ENCODE results near the gene DSCAM.

The DSCAM gene

DNA sequence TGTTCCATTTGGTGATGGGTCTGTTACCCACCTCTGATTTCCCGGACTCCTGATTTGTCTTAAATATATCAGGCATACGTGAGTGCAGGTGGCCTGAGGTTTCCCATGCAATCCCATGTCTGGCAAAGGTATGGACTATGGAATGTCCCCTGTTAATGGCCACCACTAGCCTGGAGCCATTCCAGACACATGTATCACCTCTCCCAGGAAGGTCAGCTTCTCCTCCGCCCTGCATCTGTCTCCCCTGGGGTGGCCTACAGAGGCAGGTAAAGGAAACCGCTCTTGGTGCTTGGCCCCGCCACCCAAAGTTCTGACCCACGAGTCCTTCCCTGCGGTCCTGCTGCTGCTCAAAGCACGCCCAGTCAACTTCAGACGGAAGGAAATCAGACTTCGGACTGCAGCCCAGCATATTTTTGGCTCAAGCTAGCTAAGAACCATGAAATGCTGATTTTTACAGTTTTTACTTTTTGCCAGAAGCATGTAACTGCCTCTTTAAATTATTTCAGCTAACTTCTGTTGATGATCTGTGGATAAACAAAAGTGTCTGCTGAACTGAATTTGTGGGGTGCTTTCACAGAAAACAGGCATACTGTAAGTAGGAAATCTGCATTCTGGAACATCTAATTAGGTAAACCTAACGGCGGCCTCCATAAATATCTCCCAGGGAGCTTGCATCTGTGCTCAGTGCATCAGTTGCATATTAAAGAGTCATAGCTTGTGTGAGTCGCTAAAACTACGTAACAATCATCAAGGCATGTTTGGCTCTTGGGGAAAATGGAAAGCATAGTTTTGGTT lies 873.8 kb downstream of the DSCAM start:
- Histone ChIP-seq H3K4me3 (ENCODE audit: low read depth, low read length) (no peak overlapping the region), H3K9me3 (ENCODE audit: control insufficient read depth, insufficient read depth, low read length) (no peaks in the 10 kb centered on the region), H3K27me3 (ENCODE audit: control insufficient read depth, insufficient read depth, low read length) (no peaks in the 10 kb centered on the region), H3K4me1 (ENCODE audit: control insufficient read depth, insufficient read depth, low read length) (no peaks in the 10 kb centered on the region), H3K36me3 (ENCODE audit: control insufficient read depth, insufficient read depth, low read length) (no peaks in the 10 kb centered on the region), H3K9ac (ENCODE audit: low read depth, low read length) (no peak overlapping the region)

DNA sequence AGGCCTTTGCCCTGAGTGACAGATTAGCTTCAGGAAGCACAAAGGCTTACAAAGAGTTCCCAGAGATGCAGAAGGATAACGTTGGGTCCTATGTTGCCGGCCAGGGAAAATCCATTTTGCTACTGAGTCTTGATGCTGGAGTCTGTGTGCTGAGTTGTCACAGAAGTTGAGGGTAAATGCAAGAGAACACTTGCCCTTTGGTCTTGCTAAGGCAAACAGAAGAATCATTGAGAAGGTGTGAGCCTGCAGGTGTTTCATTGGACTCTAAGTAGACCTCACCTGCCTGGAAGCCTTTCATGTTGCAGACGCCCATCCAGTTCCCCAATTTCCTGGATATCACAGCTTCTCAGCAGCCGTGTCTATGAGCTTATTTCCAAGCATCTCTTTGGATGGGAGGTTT lies 874.5 kb downstream of the DSCAM start:
- H3K36me3 ChIP-seq (ENCODE audit: control insufficient read depth, insufficient read depth, low read length) = no peaks in the 10 kb centered on the region
- H3K9ac ChIP-seq (ENCODE audit: low read depth, low read length) = no peak overlapping the region
- H3K27me3 ChIP-seq (ENCODE audit: control insufficient read depth, insufficient read depth, low read length) = no peaks in the 10 kb centered on the region
- H3K4me1 ChIP-seq (ENCODE audit: control insufficient read depth, insufficient read depth, low read length) = no peaks in the 10 kb centered on the region
- H3K9me3 ChIP-seq (ENCODE audit: control insufficient read depth, insufficient read depth, low read length) = no peaks in the 10 kb centered on the region
- no peak overlapping the region for H3K4me3 ChIP-seq (ENCODE audit: low read depth, low read length)

DNA sequence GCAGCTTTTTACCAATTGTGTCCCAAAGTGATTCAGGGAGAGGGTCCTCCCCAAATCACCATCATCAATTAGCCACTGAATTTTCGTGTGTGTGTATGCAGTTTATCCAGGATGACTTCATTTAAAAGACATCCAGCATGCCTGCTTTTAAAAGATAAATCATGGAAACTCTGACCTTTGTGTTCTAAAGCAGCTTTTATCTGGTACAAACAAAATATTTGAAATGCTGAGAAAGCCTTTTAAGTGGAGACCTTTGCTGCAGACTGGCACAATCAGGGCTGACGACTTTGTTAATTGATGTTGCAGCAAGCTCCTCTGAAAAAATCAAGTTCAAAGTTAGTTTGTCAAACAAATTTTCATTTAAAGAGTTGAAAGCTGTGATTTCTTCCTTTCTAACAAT lies 875.0 kb downstream of the DSCAM start:
- no peak overlapping the region for H3K9ac ChIP-seq (ENCODE audit: low read depth, low read length)
- no peaks in the 10 kb centered on the region for H3K4me1 ChIP-seq (ENCODE audit: control insufficient read depth, insufficient read depth, low read length)
- no peak overlapping the region for H3K4me3 ChIP-seq (ENCODE audit: low read depth, low read length)
- H3K36me3 ChIP-seq (ENCODE audit: control insufficient read depth, insufficient read depth, low read length) = no peaks in the 10 kb centered on the region
- H3K27me3 ChIP-seq (ENCODE audit: control insufficient read depth, insufficient read depth, low read length) = no peaks in the 10 kb centered on the region
- H3K9me3 ChIP-seq (ENCODE audit: control insufficient read depth, insufficient read depth, low read length) = no peaks in the 10 kb centered on the region

DNA sequence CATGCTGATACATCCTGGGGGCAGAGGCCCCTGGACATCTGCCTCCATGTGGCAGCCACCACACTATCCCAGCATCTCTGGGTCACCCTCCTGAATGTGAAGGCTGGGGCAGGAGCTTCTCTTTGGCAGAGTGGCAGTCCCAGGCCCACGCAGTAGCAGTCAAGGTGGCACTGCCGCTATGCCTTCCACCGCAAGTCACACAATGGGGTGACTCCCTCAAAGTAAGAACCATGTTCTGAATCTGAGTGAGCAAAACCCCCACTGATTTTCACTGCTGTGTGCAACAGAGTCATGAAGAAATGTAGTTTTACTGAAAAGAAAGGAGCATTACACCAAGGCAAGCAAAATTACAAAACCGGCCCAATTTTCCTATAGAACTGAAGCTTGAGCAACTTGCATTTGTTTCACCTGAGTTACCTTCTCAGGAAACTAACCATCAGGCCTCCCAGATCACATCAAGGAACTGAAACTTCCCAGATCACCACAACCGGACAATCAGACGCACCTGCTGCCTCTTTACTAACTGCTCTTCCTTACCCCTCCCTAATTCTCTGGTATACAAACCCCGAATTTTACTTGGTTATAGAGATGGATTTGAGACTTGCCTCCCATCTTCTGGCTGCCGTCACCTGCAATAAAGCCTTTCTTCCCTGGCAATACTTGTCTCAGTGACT lies 877.1 kb downstream of the DSCAM start:
- no peaks in the 10 kb centered on the region for H3K27me3 ChIP-seq (ENCODE audit: control insufficient read depth, insufficient read depth, low read length)

DNA sequence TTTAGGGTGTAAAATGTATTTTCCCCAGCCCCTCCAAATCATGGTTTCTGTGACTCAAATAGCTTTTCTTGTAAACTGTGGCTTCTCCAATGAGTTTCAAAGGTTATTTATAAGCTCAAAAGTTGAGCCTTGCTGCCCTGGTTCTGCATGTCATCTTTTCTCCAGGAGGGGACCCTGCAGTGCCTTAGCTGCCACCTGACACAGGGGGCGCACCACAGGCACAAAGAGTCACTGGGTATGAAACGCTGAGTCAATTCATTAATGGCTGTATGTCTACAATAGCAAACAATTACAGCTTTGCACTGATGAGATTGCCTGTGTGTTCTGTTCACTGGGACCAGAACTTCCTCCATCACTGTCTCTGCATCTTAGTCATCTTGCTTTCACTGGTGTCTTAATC lies 878.9 kb downstream of the DSCAM start:
- no peaks in the 10 kb centered on the region for H3K4me1 ChIP-seq (ENCODE audit: control insufficient read depth, insufficient read depth, low read length)
- H3K36me3 ChIP-seq (ENCODE audit: control insufficient read depth, insufficient read depth, low read length) = no peaks in the 10 kb centered on the region
- H3K27me3 ChIP-seq (ENCODE audit: control insufficient read depth, insufficient read depth, low read length) = no peaks in the 10 kb centered on the region
- no peak overlapping the region for H3K9ac ChIP-seq (ENCODE audit: low read depth, low read length)
- H3K9me3 ChIP-seq (ENCODE audit: control insufficient read depth, insufficient read depth, low read length) = no peaks in the 10 kb centered on the region
- no peak overlapping the region for H3K4me3 ChIP-seq (ENCODE audit: low read depth, low read length)

More for the DNA sequence above, 877.1 kb downstream of the DSCAM start:
- H3K4me1 ChIP-seq (ENCODE audit: control insufficient read depth, insufficient read depth, low read length) = no peaks in the 10 kb centered on the region
- H3K4me3 ChIP-seq (ENCODE audit: low read depth, low read length) = no peak overlapping the region
- H3K9ac ChIP-seq (ENCODE audit: low read depth, low read length) = no peak overlapping the region
- no peaks in the 10 kb centered on the region for H3K9me3 ChIP-seq (ENCODE audit: control insufficient read depth, insufficient read depth, low read length)
- H3K36me3 ChIP-seq (ENCODE audit: control insufficient read depth, insufficient read depth, low read length) = no peaks in the 10 kb centered on the region

DNA sequence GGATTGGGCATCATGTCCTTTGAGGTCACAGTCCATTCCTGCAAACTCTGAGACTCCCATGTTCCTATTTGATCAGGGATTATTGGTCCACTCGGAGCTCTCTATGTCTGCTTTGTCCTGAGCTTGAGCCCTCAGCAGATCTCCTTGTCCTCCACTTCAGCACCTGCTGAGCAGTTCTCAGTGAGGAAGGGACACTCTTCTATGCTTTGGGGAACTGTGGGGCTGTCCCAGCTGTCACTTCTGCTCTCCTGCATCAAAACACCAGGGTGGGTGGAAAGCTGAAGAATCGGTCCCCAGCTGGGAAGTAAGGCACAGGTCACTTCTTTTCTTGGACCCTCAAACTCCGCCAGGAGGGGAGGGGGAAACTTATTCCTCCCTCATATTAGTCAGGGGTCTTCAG lies 880.2 kb downstream of the DSCAM start:
- Histone ChIP-seq H3K9me3 (ENCODE audit: control insufficient read depth, insufficient read depth, low read length) (no peaks in the 10 kb centered on the region), H3K4me3 (ENCODE audit: low read depth, low read length) (no peak overlapping the region), H3K36me3 (ENCODE audit: control insufficient read depth, insufficient read depth, low read length) (no peaks in the 10 kb centered on the region), H3K27me3 (ENCODE audit: control insufficient read depth, insufficient read depth, low read length) (no peaks in the 10 kb centered on the region), H3K9ac (ENCODE audit: low read depth, low read length) (no peak overlapping the region), H3K4me1 (ENCODE audit: control insufficient read depth, insufficient read depth, low read length) (no peaks in the 10 kb centered on the region)

DNA sequence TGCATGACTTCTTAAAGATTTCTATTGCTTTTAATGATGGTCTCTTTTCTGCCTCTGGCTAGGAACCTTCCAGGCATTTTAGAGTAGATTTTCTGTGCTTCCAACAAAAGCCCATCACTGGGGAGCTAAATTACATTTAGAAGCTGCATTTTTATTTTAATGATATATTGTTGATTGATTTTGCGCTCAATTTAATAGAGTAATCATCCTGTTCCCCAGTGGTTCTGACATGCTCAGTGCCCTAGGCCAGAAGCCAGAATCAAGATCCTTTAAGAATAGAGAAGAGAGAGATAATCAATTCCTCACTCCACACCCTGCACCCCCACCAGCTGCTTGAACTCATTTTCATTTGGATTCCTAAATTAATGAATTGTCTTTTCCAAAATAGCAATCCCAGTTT lies 881.9 kb downstream of the DSCAM start:
- Histone ChIP-seq H3K27me3 (ENCODE audit: control insufficient read depth, insufficient read depth, low read length) (no peaks in the 10 kb centered on the region), H3K4me3 (ENCODE audit: low read depth, low read length) (no peak overlapping the region), H3K9me3 (ENCODE audit: control insufficient read depth, insufficient read depth, low read length) (no peaks in the 10 kb centered on the region), H3K9ac (ENCODE audit: low read depth, low read length) (no peak overlapping the region), H3K36me3 (ENCODE audit: control insufficient read depth, insufficient read depth, low read length) (no peaks in the 10 kb centered on the region), H3K4me1 (ENCODE audit: control insufficient read depth, insufficient read depth, low read length) (no peaks in the 10 kb centered on the region)

DNA sequence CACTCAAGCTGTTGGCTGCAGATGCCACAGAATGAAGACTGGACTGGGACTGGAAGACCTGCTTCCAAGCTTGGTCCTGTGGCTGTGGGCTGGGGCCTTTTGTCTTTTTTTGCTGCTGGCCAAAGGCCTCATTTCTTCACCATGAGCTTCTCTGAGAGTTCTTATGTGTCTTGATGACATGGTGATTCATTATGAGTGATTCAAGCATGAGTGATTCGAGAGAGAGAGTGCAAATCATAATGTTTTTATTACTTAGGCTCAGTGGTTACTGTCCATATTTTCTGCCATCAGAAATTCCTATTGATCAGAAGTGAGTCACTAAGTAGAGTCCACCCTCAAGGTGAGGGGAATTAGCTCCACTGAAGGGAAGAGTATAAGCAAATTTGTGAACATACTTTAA lies 885.7 kb downstream of the DSCAM start:
- Histone ChIP-seq H3K9me3 (ENCODE audit: control insufficient read depth, insufficient read depth, low read length) (no peaks in the 10 kb centered on the region), H3K4me1 (ENCODE audit: control insufficient read depth, insufficient read depth, low read length) (peaks cover 2% of the 10 kb centered on the region), H3K36me3 (ENCODE audit: control insufficient read depth, insufficient read depth, low read length) (no peaks in the 10 kb centered on the region), H3K9ac (ENCODE audit: low read depth, low read length) (no peak overlapping the region), H3K27me3 (ENCODE audit: control insufficient read depth, insufficient read depth, low read length) (no peaks in the 10 kb centered on the region), H3K4me3 (ENCODE audit: low read depth, low read length) (no peak overlapping the region)
